HepG2 (cell line): ENCODE measurements around the gene AP4S1. TPM values are rescaled to one million over a fixed set of nuclear protein-coding genes. Genes with fewer than 3 reads are reported as not detected.

Experiments used
- ATM ChIP-seq: fragments of 450-650 bp; IDR thresholded peaks from 2 replicates; pipeline ENCODE4 v1.7.1; 2017; ENCODE audit warnings: mild to moderate bottlenecking, borderline replicate concordance
- BCL3 ChIP-seq: sonication (generic); formaldehyde crosslinking; IDR thresholded peaks from 2 replicates; pipeline ENCODE4 v1.5.1; 2020; ENCODE audit warnings: mild to moderate bottlenecking, missing genetic modification reagents, moderate library complexity
- BRCA1 ChIP-seq: sonication (generic); formaldehyde crosslinking; IDR thresholded peaks from 2 replicates; pipeline ENCODE4 v1.4.0; 2020; ENCODE audit warnings: missing genetic modification reagents
- BRF2 ChIP-seq: sonication (generic); formaldehyde crosslinking; IDR thresholded peaks from 2 replicates; pipeline ENCODE4 v1.8.1; 2022; ENCODE audit warnings: mild to moderate bottlenecking, missing genetic modification reagents
- DMAP1 ChIP-seq: IDR thresholded peaks from 2 replicates; pipeline ENCODE4 v1.6.1; 2016
- ESRRA ChIP-seq: sonication (generic); formaldehyde crosslinking; IDR thresholded peaks from 2 replicates; pipeline ENCODE4 v1.5.1; 2020; ENCODE audit warnings: mild to moderate bottlenecking, low read depth, missing genetic modification reagents
- JARID2 ChIP-seq: sonication (generic); formaldehyde crosslinking; IDR thresholded peaks from 2 replicates; pipeline ENCODE4 v1.8.1; 2023; ENCODE audit warnings: missing genetic modification reagents, inconsistent platforms; ENCODE audit not compliant: insufficient replicate concordance
- KMT2B ChIP-seq: IDR thresholded peaks from 2 replicates; pipeline ENCODE4 v1.6.1; 2016; ENCODE audit warnings: missing genetic modification reagents, missing compliant biosample characterization
- MATR3 ChIP-seq: sonication (generic); formaldehyde crosslinking; IDR thresholded peaks from 2 replicates; pipeline ENCODE4 v1.4.0; 2020; ENCODE audit warnings: missing genetic modification reagents
- MTF1 ChIP-seq: sonication (generic); formaldehyde crosslinking; IDR thresholded peaks from 2 replicates; pipeline ENCODE4 v1.5.0; 2020; ENCODE audit warnings: missing genetic modification reagents
- RAD21 ChIP-seq: fragments of 450-650 bp; formaldehyde crosslinking; IDR thresholded peaks from 2 replicates; pipeline ENCODE4 v1.5.0; 2020; ENCODE audit warnings: mild to moderate bottlenecking
- RARG ChIP-seq: sonication (generic); formaldehyde crosslinking; IDR thresholded peaks from 2 replicates; pipeline ENCODE4 v1.4.0; 2020; ENCODE audit warnings: low read depth, mild to moderate bottlenecking, missing genetic modification reagents
- SKI ChIP-seq: fragments of 450-650 bp; IDR thresholded peaks from one replicate; pipeline ENCODE4 v1.6.1; 2018; ENCODE audit warnings: mild to moderate bottlenecking; ENCODE audit not compliant: partially characterized antibody
- SP5 ChIP-seq: IDR thresholded peaks from 2 replicates; pipeline ENCODE4 v1.6.1; 2016; ENCODE audit warnings: low read depth, borderline replicate concordance
- TEAD2 ChIP-seq: sonication (generic); formaldehyde crosslinking; IDR thresholded peaks from 2 replicates; pipeline ENCODE4 v1.9.0; 2021; ENCODE audit warnings: missing genetic modification reagents
- ZBTB42 ChIP-seq: sonication (generic); formaldehyde crosslinking; IDR thresholded peaks from 2 replicates; pipeline ENCODE4 v1.5.0; 2020; ENCODE audit warnings: mild to moderate bottlenecking, missing genetic modification reagents
- ZFP36 ChIP-seq: fragments of 150-350 bp; IDR thresholded peaks from 2 replicates; pipeline ENCODE4 v1.6.1; 2018; ENCODE audit warnings: borderline replicate concordance, low read length, low read depth; ENCODE audit not compliant: partially characterized antibody
- ZFP36L2 ChIP-seq: sonication (generic); formaldehyde crosslinking; IDR thresholded peaks from 2 replicates; pipeline ENCODE4 v1.4.0; 2020; ENCODE audit warnings: missing genetic modification reagents
- ZNF296 ChIP-seq: sonication (generic); formaldehyde crosslinking; conservative IDR thresholded peaks from 2 replicates; pipeline ENCODE4 v1.5.0; 2020; ENCODE audit warnings: mild to moderate bottlenecking, missing genetic modification reagents
- ZNF326 ChIP-seq: sonication (generic); formaldehyde crosslinking; IDR thresholded peaks from 2 replicates; pipeline ENCODE4 v1.4.0; 2020; ENCODE audit warnings: missing genetic modification reagents, borderline replicate concordance
- ZNF414 ChIP-seq: sonication (generic); formaldehyde crosslinking; IDR thresholded peaks from 2 replicates; pipeline ENCODE4 v1.5.0; 2020; ENCODE audit warnings: missing genetic modification reagents
- ZNF512 ChIP-seq: sonication (generic); formaldehyde crosslinking; IDR thresholded peaks from 2 replicates; pipeline ENCODE4 v1.4.0; 2020; ENCODE audit warnings: mild to moderate bottlenecking, missing genetic modification reagents
- ZNF597 ChIP-seq: sonication (generic); formaldehyde crosslinking; IDR thresholded peaks from 2 replicates; pipeline ENCODE4 v1.5.0; 2020; ENCODE audit warnings: missing genetic modification reagents
- ZNF616 ChIP-seq: sonication (generic); formaldehyde crosslinking; IDR thresholded peaks from 2 replicates; pipeline ENCODE4 v1.5.0; 2020; ENCODE audit warnings: low read depth, mild to moderate bottlenecking, missing genetic modification reagents
- ZNF781 ChIP-seq: sonication (generic); formaldehyde crosslinking; IDR thresholded peaks from 2 replicates; pipeline ENCODE4 v1.5.1; 2020; ENCODE audit warnings: borderline replicate concordance, mild to moderate bottlenecking, missing genetic modification reagents; ENCODE audit errors: not compliant biosample characterization
- polyA plus RNA-seq, 8 experiments: library from polyadenylated mRNA; depleted of rRNA in 3 of 8; stranded (reverse) in 7 of 8; unstranded in 1 of 8; fragments of >200 nt; fragmentation: Illumina TruSeq in 4 of 8; extraction: Trizol in 4 of 8; gene quantifications; 2 replicates each; pipeline versions ENCODE4 v1.2.1 to v1.2.3, GENCODE V29; 2011 to 2016; ENCODE audit warnings: low read depth in 4 of 8, missing spikeins in 1 of 8, mixed read lengths in 1 of 8; ENCODE audit not compliant: insufficient read depth in 1 of 8
- total RNA-seq, 5 experiments: library from RNA; depleted of rRNA; stranded (reverse); fragments of >200 nt; fragmentation: Illumina TruSeq; extraction: Trizol; gene quantifications; 2 replicates each; pipeline ENCODE4 v1.2.3, GENCODE V29; 2016; ENCODE audit warnings: low read depth in 1 of 5

The AP4S1 gene
- total and polyA plus RNA-seq, 2 of the 13 experiments (the other 11 are each of a cell fraction or from before 2014, with no cell fraction given) = 3.9 to 21.1 TPM

- TF ChIP-seq ZNF414 (CRISPR knock-in tag) (peak; percentile 53; the same call in 1 of the 2 replicates), MTF1 (no peak; the same call in 1 of the 2 replicates), MATR3 (CRISPR knock-in tag) (no peak), ZNF296 (CRISPR knock-in tag) (no peak), ATM (no peak), SP5 (CRISPR knock-in tag) (no peak), RARG (0 out of 2 replicates have a peak, but pooled peaks have one; percentile 69), ZFP36 (peak; percentile 14), BCL3 (CRISPR knock-in tag) (peak; percentile 98), TEAD2 (CRISPR knock-in tag) (no peak), ZNF512 (CRISPR knock-in tag) (no peak), BRCA1 (CRISPR knock-in tag) (0 out of 2 replicates have a peak, but pooled peaks have one; percentile 7), ZFP36L2 (CRISPR knock-in tag) (0 out of 2 replicates have a peak, but pooled peaks have one; percentile 31), ESRRA (CRISPR knock-in tag) (peak; percentile 59; the same call in 1 of the 2 replicates), ZNF326 (CRISPR knock-in tag) (peak; percentile 13; the same call in 1 of the 2 replicates), KMT2B (CRISPR knock-in tag) (peak; percentile 89), ZBTB42 (no peak; the same call in none of the 2 replicates), JARID2 (CRISPR knock-in tag) (no peak), BRF2 (no peak; the same call in 1 of the 2 replicates), RAD21 (CRISPR knock-in tag) (peak; percentile 32; the same call in 1 of the 2 replicates), ZNF616 (CRISPR knock-in tag) (no peak; the same call in 1 of the 2 replicates), DMAP1 (CRISPR knock-in tag) (peak; percentile 69; the same call in 1 of the 2 replicates), ZNF781 (peak; percentile 85), SKI (no peak), ZNF597 (CRISPR knock-in tag) (peak; percentile 83)
These were observed at the start of gene AP4S1 (continued) for GRCh38 chr14:31025367-31026076.
